ENCODE data around the gene GALNT13. TPM values are rescaled to one million over a fixed set of nuclear protein-coding genes. Genes with fewer than 3 reads are reported as not detected.

The GALNT13 gene
- polyA plus RNA-seq, 3 donors = not detected

DNA sequence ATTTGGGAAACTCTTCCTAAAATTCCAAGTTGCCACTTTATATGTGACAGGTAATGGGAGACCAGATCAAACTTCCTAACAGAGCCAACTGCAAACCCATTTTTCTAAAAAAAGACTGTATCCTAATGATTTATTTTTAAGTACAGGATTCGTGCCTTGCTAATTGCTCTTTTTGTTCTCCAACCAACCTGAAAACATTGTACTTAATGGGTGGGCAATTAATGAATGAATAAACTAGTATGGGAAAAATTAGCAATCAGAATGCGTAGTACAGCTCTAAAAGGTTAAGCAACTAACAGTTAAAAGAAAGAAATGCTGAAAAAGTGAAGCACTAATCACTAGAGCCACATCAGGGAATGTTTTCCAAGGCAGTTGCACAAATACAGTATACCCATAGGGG is 609.6 kb downstream of the GALNT13 start:
- TF ChIP-seq, protein P1, sequence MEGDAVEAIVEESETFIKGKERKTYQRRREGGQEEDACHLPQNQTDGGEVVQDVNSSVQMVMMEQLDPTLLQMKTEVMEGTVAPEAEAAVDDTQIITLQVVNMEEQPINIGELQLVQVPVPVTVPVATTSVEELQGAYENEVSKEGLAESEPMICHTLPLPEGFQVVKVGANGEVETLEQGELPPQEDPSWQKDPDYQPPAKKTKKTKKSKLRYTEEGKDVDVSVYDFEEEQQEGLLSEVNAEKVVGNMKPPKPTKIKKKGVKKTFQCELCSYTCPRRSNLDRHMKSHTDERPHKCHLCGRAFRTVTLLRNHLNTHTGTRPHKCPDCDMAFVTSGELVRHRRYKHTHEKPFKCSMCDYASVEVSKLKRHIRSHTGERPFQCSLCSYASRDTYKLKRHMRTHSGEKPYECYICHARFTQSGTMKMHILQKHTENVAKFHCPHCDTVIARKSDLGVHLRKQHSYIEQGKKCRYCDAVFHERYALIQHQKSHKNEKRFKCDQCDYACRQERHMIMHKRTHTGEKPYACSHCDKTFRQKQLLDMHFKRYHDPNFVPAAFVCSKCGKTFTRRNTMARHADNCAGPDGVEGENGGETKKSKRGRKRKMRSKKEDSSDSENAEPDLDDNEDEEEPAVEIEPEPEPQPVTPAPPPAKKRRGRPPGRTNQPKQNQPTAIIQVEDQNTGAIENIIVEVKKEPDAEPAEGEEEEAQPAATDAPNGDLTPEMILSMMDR (IDR thresholded peaks at IDR 0.05) = no peak

DNA sequence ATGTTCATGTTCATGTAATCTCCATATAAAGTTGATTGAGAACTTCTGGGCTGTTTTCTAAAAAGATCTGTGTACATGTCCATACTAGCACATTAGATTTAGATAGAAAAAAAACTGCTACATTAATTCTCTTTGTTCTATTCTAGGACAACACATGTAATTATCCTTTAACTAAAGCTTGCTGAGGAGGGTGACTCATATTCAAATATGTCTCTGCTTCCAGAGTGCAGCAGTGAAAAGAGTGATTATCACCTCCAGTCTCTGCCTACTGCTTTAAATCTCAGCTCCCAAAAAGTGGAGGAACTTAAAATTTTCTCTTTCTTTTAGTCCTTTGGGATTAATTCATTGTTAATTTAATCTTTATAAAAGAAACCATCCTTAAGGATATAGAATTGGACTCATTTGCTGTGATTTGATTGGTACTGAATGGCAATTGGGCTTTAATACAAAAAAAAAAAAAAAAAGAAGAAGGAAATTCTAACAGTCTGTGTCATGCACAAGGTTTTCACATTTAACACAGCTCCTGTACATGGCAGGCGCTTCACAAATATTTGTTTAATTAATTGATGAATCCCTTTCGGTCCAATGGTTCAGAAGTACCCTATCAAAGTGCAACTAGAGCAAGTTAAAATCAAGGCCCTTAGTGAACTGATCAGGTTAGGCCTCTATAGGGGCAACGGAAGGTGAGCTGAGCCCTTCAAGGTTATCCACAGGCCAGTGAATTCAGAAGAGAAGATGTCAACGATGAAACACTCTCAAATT is 612.8 kb downstream of the GALNT13 start:
- H3K36me3 Mint-ChIP-seq = no peaks in the 10 kb centered on the region
- H3K27ac Mint-ChIP-seq = no peak overlapping the region
- Histone ChIP-seq H3K4me2 (replicated peaks; ENCODE audit: extremely low read depth, low read length, poor library complexity, severe bottlenecking) (no peak overlapping the region), H3K79me2 (ENCODE audit: insufficient read depth, low read length) (no peaks in the 10 kb centered on the region), H3K4me1 (ENCODE audit: control insufficient read depth in 1 of 2, insufficient read depth in 2 of 2, low read length in 2 of 2) (no peaks in the 10 kb centered on the region), H4K20me1 (ENCODE audit: insufficient read depth, low read length) (no peaks in the 10 kb centered on the region), H3K27ac (ENCODE audit: low read depth in 1 of 2, low read length in 2 of 2) (no peak overlapping the region), H3K4me3 (replicated peaks in 1 of 3; ENCODE audit: low read depth in 2 of 3, low read length in 3 of 3) (no peak overlapping the region), H2AFZ (ENCODE audit: insufficient read depth, low read depth, low read length, poor library complexity, severe bottlenecking) (no peak overlapping the region), H3K9ac (ENCODE audit: insufficient read depth, low read length, poor library complexity, severe bottlenecking) (no peak overlapping the region), H3K36me3 (replicated peaks in 1 of 2; ENCODE audit: control insufficient read depth in 1 of 2, insufficient read depth in 2 of 2, low read length in 2 of 2) (no peaks in the 10 kb centered on the region), H3K9me3 (replicated peaks in 1 of 2; ENCODE audit: control insufficient read depth in 1 of 2, insufficient read depth in 1 of 2, low read length in 2 of 2) (no peaks in the 10 kb centered on the region), H3K27me3 (ENCODE audit: control insufficient read depth in 2 of 2, insufficient read depth in 2 of 2, low read length in 2 of 2) (no peaks in the 10 kb centered on the region)
- peaks cover 1% of the 10 kb centered on the region for H3K4me1 Mint-ChIP-seq
- DNase-seq = no peak
- no peak overlapping the region for H3K4me3 Mint-ChIP-seq
- intact Hi-C loops (cut with micrococcal nuclease) = no loop called here
- 100% methylated on average over 1 of the region's 4 CpGs for WGBS (ENCODE audit: insufficient coverage)
- peaks cover 0 to 1% (median 0%) of the 10 kb centered on the region in 3 donors for H3K27me3 Mint-ChIP-seq (ENCODE audit: low read depth in 3 of 3)
- peaks cover 0 to 5% (median 0%) of the 10 kb centered on the region in 7 donors for H3K9me3 Mint-ChIP-seq
- TF ChIP-seq, protein P1 (IDR thresholded peaks at IDR 0.05) = no peak

More for the DNA sequence above, 609.6 kb downstream of the GALNT13 start:
- Histone ChIP-seq H3K4me1 (ENCODE audit: control insufficient read depth in 1 of 2, insufficient read depth in 2 of 2, low read length in 2 of 2) (no peaks in the 10 kb centered on the region), H3K79me2 (ENCODE audit: insufficient read depth, low read length) (no peaks in the 10 kb centered on the region), H3K4me3 (replicated peaks in 1 of 3; ENCODE audit: low read depth in 2 of 3, low read length in 3 of 3) (no peak overlapping the region), H3K27me3 (ENCODE audit: control insufficient read depth in 2 of 2, insufficient read depth in 2 of 2, low read length in 2 of 2) (no peaks in the 10 kb centered on the region), H3K9me3 (replicated peaks in 1 of 2; ENCODE audit: control insufficient read depth in 1 of 2, insufficient read depth in 1 of 2, low read length in 2 of 2) (no peaks in the 10 kb centered on the region), H3K9ac (ENCODE audit: insufficient read depth, low read length, poor library complexity, severe bottlenecking) (no peak overlapping the region), H4K20me1 (ENCODE audit: insufficient read depth, low read length) (no peaks in the 10 kb centered on the region), H3K36me3 (replicated peaks in 1 of 2; ENCODE audit: control insufficient read depth in 1 of 2, insufficient read depth in 2 of 2, low read length in 2 of 2) (no peaks in the 10 kb centered on the region), H3K27ac (ENCODE audit: low read depth in 1 of 2, low read length in 2 of 2) (no peak overlapping the region), H2AFZ (ENCODE audit: insufficient read depth, low read depth, low read length, poor library complexity, severe bottlenecking) (no peak overlapping the region), H3K4me2 (replicated peaks; ENCODE audit: extremely low read depth, low read length, poor library complexity, severe bottlenecking) (no peak overlapping the region)
- no CpG with 5 or more reads among the region's 2 CpGs for WGBS (ENCODE audit: insufficient coverage)
- Mint-ChIP-seq H3K27me3 (ENCODE audit: low read depth in 3 of 3) (peaks cover 0 to 1% (median 0%) of the 10 kb centered on the region in 3 donors), H3K36me3 (no peaks in the 10 kb centered on the region), H3K9me3 (peaks cover 0 to 4% (median 1%) of the 10 kb centered on the region in 7 donors), H3K4me1 (peaks cover 1% of the 10 kb centered on the region), H3K4me3 (no peak overlapping the region), H3K27ac (no peak overlapping the region)
- DNase-seq = no peak
- intact Hi-C loops (cut with micrococcal nuclease) = no loop called here

All from CD14-positive monocyte (primary cell).